NCI-H345 treated with DMSO at 0.1 percent for 48 hours (cell line): ENCODE measurements around the gene NHSL1.
"Not testable (repeated sequence)": the region's sequence is repeated elsewhere in the genome, so short reads cannot be mapped to it uniquely, and the experiment has no call there.

Experiments used
- DNase-seq: peaks from one replicate; lab custom pipeline; 2025; ENCODE audit not compliant: unreplicated experiment; lab: John Stamatoyannopoulos, UW

Gene NHSL1

DNA sequence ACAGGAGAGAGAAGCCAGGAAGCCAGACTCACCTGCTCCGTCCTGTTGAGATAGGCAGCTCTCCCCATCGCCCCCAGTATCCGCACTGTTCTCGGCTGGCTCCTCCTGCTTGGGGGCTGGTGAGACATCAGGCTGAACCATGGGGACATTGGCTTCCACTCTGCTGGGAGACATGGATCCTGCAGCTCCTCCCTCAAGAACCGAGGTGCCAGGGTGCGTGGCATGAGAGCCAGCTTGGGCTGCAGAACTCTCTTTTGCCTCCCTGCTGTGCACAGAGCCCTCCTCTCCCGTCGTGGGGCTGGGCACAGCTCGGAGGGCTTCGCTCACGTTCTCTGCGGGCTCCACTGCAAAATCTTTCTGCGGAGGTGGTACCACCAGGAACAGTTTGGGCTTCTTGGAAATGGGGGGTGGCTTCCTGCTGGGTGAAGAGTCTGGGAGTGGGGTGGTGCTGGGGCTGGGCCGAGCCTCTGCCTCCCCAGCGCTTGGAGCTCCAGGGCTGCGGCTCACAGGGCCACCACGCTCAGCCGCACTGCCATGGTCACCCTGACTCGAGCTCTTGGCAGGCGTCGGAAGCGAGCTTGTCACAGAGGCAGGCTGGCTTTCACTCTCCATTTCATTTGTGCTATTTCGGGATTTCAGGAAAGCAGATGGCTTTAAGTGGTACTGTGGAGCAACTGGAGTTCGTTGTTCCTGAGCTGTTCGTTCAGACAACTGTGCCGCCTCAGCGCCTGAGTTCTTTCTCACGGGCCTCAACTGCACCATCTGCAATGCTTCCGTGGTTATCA is 68.7 kb downstream of the NHSL1 start:
- no peak for DNase-seq

DNA sequence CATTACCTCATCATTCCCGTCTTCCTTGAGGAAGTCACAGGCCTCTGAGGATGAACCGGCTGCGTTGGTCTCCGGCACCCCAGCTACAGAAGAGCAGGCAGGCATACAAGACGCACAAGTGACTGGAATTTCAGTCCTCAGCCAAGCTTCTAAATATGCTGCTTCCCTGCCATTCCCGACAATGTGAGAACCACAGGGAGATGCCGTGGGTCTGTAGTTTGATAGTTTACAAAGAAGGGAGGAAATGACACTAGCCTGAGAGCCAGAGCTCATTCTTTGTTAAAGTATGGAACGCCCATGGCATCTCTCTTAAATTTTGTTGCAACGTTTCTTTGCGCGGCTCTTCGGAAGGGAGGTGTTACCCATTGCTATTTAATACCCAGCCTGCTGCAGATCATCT is 69.5 kb downstream of the NHSL1 start:
- no peak for DNase-seq

DNA sequence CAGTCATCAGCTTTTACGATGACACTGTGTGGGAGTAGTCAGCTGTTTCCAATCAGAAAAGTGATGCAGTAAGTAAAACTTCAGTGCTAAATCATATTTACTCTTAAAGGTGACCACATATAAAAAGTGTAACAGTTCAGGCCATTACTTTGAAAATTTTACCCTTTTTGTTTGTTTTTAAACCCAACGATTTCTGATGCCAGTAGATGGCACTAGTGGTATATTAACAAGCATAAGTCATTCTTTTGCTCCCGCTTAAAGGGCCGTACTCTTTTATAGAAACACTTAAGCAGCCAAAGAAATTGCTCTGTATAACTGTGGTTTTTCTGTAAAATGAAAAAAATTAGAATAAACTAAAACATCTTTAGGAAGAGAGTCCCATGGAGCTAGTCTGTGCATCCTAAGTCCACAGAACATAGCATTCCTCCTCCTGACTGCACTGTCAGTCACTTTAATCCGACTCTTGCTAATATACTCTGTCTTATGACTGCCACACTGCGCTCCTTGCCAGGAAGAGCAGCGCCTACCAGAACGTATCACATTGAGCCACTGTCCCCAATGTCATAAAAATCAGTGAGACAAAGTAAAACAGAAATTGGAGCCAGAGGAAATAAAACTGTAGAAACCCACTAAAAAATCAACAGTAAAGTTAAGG is 70.2 kb downstream of the NHSL1 start:
- DNase-seq, result peak; percentile 28

DNA sequence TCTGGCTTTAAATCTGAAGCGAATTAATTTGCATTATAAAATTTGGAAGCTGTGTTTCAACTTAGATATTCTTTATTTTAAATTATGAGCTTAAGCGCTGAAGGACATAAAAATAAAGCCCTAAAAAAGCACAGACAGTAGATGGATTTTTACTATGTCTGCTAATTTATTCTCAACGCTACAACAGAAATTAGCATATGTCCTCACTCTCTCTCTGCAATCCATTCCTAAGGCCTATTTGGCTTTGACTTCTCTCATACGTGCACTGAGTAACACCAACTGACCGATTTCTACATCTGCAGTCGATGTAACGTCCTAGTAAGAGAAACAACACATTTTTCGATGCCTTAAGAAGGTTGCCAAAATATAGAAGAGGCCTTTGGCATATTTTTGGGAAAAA is 71.6 kb downstream of the NHSL1 start:
- no peak for DNase-seq

GRCh38 chr6:138426500-138427123 is 72.7 kb downstream of the NHSL1 start:
- DNase-seq, result no peak

DNA sequence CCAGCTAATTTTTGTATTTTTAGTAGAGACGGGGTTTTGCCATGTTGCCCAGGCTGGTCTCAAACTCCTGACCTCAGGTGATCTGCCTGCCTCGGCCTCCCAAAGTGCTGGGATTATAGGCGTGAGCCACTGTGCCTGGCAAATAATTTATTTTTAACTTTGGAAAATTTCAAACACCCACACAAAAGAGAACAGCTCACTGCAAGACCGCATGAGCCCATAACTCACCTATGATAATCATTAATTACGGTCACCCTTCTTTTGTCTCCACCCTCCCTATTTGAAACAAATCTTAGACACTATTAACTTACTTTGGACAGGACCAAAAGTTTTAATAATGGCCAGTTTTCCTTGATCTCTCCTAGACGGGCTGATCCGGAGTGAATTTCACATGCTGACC is 74.0 kb downstream of the NHSL1 start:
- DNase-seq, result not testable (repeated sequence)

- no peak for DNase-seq
These were observed 75.0 kb downstream of the NHSL1 start for GRCh38 chr6:138424004-138424904.

DNA sequence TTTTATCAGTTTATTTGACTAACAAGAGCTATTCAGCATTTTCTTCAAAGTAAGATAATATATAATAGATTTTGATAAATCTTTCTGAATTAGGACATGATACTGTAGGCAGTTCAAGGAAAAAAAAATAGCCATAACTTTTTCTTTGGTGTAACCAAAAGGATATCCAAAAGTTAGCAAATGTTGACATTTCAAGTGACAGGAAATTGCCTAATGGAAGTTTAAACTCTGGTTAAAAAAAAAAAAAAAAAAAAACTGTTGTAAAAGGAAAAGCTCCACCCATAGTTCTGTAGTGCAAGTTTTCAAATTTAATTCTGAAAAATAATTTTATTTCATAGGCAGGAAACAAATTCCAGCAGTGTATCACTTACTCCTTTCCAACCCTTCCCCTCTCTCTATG is 76.4 kb downstream of the NHSL1 start:
- no peak for DNase-seq

GRCh38 chr6:138421608-138422007 is 77.7 kb downstream of the NHSL1 start:
- no peak for DNase-seq

DNA sequence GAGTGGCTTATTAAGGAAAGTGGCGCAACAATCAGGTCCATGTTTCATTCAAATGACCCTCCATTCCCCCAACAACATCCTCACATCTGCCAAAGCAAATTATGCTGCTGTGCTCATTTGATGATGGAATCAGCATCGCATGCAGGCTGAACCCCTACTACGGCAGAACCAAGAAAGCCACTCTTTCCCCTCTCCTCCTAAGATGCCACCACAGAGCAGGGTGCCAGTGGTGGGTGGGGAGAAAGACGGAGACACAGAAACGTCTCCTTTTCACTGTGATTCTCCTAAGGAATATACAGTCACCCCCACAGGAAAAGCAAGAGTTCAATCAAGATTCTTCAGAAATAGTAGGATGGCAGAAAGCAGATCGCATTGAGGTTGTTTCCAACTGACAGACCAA is 78.2 kb downstream of the NHSL1 start:
- DNase-seq, result no peak

GRCh38 chr6:138420356-138420755 is 78.9 kb downstream of the NHSL1 start:
- no peak for DNase-seq

GRCh38 chr6:138419766-138420165 is 79.5 kb downstream of the NHSL1 start:
- DNase-seq, result no peak

- no peak for DNase-seq
These were observed 81.1 kb downstream of the NHSL1 start for GRCh38 chr6:138418118-138418742.

- DNase-seq, result no peak
These were observed 81.7 kb downstream of the NHSL1 start for GRCh38 chr6:138417493-138418117.

GRCh38 chr6:138416206-138416605 is 83.1 kb downstream of the NHSL1 start:
- DNase-seq, result no peak

- DNase-seq, result no peak
These were observed 84.2 kb downstream of the NHSL1 start for GRCh38 chr6:138415125-138415524.

DNA sequence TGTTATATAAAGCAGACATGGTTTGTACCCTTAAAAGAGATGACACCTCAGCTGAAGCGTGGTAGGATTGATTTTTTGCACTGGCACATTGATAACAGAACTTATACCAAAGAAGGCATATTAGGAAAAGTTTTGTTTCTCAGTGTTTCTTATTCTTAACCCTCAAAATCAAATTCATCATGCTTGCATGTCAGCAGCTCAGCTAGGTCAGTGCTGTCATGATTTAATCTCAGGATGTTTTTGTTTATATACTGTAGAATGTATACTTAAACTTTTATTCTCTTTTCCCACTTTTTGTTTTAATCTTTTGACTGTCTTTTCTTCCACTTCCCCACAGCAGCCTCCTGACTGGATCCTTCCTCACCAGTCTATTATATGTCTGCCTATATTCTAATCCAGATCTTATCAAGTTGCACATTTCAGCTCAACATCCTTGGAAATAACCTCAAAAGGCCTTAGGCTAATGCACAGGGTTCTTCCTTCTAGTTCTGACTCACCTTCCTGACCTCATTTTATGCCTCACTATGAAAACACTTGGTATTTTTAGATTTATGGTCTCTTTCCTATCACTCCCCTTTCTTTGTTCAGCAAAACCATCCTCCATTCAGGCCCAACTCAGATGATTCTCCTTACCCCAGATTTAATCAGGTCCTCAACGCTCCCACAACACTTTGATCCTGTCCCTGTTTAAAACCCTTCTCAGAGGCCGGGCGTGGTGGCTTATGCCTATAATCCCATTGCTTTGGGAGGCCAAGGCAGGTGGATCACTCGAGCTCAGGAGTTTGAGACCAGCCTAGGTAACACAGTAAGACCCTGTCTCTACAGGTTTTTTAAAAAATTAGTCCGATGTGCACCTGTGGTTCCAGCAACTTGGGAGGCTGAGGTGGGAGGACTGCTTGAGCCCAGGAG is 88.1 kb downstream of the NHSL1 start:
- DNase-seq, result no peak

DNA sequence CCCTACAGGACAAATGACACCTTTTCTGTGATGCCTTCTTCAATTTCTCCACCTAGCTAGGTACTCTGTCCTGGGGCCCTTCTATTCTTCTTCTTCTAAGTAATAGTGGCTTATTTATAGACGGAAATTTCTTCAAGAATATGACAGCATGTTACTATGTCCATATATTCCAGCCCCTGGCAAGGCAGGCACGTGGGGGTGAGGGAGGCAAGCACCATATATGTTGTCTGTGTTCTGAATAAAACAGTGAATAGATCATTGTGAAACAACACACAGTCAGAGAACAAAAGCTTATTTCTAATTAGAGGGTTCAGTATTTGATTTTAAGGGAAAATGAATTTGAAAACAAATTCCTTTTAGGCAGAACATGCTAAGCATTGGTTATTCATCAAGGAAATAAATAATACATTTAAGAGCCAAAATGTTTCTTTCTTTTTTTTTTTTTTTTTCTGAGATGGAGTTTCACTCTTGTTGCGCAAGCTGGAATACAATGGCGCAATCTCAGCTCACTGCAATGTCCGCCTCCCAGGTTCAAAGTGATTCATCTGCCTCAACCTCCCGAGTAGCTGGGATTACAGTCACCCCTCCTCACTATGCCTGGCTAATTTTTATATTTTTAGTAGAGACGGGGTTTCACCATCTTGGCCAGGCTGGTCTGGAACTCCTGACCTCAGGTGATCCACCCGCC is 89.1 kb downstream of the NHSL1 start:
- DNase-seq, result no peak

DNA sequence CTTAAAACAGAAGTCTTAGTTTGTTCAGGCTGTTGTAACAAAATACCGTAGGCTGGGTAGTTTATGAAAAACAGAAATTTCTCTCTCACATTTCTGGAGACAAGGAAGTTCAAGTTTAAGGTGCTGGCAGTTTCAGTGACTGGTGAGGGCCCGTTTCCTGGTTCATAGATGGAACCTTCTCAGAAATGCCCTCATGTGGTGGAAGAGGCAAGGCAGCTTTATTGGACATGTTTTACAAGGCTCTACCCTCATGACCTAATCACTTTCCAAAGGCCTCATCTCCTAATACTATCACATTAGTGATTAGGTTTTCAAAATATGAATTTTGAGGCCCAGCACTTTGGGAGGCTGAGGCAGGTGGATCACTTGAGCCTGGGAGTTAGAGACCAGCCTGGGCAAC is 92.9 kb downstream of the NHSL1 start:
- no peak for DNase-seq
